Ecto neural progenitor cell (in vitro differentiated cells): ENCODE measurements around the gene MCUB.
"Not testable (repeated sequence)": the region's sequence is repeated elsewhere in the genome, so short reads cannot be mapped to it uniquely, and the experiment has no call there.

Experiments used
- DNase-seq: peaks from one replicate; pipeline ENCODE4 v3.0.0-alpha.2; 2018; ENCODE audit warnings: low spot score

The MCUB gene

DNA sequence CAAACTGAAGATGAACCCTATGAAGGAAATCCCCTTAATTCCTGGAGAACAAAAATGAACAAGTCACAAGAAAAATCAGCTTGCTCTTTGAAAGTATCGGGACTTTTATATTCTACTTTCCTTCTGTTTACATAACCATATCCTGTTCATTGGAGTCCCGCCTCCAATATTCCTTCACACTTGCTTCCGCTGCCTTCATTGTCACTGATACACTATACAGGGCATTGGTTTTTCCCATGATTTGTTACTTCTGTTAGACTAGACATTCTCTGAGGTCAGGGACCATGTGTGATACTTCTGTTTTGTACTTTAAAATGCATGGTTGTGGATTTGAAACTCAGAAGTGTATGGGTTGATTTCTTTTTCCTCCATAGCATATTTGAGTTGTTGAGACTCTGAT is 18.8 kb downstream of the MCUB start:
- DNase-seq: no peak

DNA sequence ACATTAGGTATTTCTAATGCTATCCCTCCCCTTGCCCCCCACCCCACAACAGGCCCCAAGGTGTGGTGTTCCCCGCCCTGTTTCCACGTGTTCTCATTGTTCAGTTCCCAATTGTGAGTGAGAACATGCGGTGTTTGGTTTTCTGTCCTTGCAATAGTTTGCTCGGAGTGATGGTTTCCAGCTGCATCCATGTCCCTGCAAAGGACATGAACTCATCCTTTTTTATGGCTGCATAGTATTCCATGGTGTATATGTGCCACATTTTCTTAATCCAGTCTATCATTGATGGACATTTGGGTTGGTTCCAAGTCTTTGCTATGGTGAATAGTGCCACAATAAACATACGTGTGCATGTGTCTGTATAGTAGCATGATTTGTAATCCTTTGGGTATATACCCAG is 20.0 kb downstream of the MCUB start:
- DNase-seq: not testable (repeated sequence)

DNA sequence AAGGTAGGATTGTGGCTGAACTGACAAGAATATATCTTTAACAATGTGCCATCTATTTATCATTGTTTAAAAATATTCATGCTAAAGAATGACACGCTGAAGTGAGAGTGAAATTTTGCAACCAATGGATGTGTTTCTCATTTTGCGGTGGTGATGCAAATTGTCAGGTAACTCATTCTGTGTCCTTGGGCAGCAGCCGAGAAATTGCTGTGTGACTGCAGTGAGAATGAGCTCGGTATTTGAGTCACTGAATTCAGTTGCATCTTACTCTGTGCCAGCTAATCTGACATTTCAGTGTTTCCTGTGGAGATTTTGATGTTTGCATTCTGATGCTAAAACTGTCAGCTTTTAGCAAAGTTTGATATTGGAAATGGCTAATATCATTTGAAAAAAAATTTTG is 28.1 kb downstream of the MCUB start:
- no peak for DNase-seq

DNA sequence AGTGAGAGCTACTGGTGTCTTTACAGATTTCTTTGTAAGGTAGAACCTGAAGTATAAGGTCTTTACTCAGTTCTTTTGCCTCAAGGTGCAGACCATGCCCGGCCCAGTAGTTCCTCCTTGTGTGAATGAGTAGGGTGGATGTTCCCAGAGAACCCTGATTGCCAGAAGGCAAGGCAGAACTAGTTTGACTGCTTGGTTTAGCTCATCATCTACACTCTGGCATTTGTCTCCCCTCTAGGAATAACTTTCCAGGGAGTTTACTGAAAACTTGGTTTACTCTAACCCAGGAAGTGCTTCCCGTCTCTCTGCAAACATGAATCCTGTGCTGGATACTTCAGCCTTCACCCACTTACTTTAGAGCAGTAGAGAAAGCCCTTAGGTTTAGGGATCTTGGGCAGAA is 29.1 kb downstream of the MCUB start:
- DNase-seq: no peak

DNA sequence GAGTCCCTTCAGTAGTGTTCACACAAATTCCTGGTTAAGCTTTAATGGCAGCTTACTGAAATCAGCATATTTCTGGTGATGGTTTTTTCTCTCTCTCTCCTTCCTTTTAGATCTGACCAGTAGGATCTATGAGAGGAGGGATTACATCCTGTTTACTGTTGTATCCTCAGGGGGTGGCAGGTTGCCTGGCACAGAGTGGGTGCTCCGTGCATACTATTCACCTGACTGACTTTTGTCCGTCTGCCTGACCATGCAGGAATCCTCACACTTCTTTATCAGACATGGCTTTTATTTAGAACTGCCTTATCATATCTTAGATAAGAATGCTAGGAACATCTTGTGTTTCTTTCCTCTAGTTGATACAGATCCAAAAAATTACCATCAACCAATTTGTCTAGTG is 29.6 kb downstream of the MCUB start:
- no peak for DNase-seq

DNA sequence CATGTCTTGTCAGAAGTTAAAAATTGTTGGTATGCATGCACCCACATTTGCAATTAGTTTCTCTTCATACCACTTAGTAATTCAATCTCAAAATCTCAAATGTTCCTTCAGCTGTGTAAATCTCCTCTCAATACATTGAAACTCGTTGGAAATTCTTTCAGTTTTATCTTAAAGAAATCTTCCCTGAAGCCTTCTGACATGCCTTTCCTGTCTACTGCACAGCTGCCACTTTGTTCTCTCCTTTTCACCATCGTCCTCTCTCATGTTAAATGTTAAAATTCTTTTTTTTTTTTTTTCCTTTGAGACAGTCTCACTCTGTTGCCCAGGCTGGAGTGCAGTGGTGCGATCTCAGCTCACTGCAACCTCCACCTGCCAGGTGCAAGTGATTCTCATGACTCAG is 30.9 kb downstream of the MCUB start:
- no peak for DNase-seq

DNA sequence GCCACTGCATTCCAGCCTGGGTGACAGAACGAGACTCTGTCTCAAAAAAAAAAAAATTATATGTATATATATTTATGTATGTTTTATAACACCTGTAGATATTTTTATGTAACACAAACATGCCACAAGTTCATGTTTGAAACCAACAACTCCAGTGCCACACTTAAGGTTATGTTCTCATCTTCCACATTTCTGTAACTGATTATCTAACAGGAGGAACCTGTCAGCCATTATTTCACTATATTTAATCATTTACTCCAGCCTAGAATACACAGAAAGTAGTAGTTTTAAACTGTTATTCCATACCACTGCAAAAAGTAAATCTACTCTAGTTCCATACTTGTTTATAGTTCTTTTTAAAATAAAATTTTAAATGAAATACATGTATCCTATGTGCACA is 32.3 kb downstream of the MCUB start:
- DNase-seq: no peak

DNA sequence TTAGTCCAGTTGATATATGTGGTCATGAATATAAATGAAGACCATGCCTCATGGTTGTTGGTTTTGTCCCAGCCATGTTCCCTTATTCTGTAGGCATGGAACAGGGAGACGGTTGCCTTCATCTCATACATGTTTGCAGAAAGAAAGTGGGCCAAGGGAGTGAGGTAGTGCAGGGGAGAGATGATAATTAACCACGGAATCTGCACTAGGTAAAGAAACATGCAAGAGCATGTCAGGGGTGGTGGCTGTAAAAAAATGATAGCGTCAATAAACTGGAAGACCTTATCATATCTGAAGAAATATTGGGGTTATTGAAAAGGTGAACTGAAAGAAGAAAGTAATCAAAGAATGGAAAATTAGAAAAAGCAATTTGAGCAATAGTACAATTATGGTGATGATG is 35.1 kb downstream of the MCUB start:
- DNase-seq: not testable (repeated sequence)

DNA sequence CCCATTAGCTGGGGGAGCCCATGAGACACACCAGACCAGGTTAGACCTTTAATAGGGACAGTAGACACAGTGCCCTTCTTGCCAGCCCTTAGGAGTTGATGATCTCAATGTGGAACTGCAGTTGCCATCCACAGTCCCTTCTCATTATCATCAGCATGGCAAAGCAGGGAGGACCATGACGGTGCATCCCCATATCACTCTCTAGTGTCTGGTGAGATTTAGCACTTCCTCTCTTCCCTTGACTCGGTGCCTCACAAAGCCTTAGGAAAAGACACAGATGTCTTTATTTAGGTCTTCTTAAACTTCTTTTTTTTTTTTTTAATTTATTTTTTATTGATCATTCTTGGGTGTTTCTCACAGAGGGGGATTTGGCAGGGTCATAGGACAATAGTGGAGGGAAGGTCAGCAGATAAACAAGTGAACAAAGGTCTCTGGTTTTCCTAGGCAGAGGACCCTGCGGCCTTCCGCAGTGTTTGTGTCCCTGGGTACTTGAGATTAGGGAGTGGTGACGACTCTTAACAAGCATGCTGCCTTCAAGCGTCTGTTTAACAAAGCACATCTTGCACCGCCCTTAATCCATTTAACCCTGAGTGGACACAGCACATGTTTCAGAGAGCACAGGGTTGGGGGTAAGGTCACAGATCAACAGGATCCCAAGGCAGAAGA is 36.5 kb downstream of the MCUB start:
- DNase-seq: not testable (repeated sequence)

DNA sequence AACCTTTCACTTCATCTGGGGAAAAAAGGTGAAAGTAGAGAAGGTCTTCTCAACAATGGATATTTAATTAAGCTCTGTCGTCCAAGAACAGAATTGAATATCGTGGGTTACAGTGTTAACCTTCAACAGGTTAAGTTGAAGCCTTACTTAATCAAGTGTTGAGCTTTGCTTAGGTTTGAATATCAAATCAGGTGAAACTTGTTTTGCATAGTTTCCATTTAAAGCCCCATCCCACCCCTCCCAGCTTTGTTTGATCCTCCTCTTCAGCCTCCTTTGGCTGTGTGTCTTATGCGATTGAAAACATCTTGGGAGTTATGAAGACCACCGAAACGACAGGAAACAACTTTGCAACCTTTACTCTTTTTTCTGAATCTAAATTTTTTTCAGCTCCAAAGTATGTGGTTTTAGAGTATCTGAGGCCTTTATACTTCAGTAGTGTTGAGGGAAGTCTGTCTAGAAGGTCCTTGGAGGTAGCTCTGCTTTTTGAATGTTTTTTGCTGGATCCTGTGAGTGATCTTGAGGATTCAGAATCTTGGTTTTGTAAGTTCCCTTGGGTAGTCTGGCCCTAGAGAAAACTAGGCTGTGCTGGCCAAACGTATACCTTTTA is 39.1 kb downstream of the MCUB start:
- DNase-seq: no peak

DNA sequence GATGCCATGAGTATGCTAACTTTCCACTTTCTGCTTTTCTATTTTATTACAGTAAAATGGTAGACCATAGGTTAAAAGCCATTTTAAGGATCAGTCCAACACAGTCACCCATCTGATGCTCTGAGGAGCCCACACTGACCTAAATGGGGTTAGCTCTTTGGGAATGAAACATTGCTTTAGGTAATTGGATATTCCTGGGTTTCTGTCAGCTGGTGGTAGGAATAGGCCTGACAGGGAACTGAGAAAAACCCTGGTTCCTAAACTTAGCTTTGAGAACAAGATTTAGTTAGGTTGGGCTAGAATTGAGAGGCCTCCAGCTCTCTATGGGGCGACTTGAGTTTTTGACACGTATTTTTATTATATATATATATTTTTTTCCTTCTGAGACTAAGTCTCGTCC is 40.4 kb downstream of the MCUB start:
- no peak for DNase-seq

DNA sequence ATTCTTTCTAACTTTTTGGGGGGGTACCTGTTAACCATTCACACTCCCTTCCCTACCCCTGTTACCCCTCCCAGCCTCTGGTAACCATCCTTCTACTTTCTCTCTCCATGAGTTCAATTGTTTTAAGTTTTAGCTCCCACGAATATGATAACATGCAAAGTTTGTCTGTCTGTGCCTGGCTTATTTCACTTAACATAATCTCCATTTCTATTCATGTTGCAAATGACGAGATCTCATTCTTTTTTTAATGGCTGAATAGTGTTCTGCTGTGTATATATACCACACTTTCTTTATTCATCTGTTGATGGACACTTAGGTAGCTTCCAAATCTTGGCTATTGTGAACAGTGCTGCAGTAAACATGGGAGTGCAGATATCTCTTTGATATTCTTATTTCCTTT is 41.3 kb downstream of the MCUB start:
- DNase-seq: no peak

DNA sequence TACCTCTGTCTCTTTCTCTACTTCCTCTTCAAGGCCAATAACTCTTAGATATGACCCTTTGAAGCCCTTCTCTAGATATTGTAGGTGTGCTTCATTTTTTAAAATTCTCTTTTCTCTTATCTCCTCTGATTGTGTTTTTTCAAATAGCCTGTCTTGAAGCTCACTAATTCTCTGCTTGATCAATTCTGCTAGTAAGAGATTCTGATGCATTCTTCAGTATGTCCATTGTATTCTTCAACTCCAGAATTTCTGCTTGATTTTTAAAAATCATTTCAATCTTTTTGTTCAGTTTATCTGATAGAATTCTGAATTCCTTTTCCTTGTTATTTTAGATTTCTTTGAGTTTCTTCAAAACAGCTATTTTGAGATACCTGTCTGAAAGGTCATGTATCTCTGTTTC is 47.9 kb downstream of the MCUB start:
- no peak for DNase-seq

DNA sequence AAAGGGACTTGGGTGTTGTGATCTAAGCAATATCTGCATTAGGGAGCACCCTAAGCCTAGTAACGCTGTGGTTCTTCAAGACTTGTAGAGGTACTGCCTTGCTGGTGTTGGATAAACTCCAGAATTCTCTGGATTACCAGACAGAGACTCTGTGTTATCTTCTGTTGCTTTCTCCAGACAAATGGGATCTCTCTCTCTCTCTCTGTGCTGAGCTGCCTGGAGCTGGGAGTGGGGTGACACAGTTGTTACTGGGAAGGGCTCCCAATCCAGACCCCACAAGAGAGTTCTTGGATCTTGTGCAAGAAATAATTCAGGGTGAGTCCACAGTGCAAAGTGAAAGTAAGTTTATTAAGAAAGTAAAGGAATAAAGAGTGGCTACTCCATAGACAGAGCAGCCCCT is 48.8 kb downstream of the MCUB start:
- no peak for DNase-seq

DNA sequence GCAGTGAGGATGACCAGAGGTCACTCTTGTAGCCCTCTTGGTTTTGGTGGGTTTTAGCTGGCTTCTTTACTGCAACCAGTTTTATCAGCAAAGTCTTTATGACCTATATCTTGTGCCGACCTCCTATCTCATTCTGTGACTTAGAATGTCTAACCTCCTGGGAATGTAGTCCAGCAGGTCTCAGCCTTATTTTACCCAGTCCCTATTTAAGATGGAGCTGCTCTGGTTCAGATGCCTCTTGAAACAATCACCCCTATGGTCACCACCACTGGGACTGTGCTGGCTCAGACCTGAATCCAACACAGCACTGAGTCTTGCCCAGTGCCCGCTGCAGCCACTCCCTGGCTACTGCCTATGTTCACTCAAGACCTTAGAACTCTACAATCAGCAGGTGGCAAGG is 49.4 kb downstream of the MCUB start:
- no peak for DNase-seq

DNA sequence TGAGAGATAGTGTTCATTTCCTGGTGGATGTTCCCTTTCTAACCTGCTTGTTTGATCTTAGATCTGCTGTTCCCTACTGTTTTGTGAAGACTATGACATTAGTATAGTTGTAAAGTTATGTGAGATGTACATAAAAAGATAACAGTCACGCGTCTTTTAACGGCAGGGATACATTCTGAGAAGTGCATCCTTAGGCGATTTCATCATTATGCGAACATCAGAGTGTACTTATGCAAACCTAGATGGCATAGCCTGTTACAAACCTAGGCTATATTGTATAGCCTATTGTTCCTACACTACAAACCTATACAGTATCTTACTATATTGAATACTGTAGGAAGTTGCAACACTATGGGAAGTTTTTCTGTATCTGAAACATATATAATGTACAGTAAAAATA is 50.4 kb downstream of the MCUB start:
- no peak for DNase-seq

DNA sequence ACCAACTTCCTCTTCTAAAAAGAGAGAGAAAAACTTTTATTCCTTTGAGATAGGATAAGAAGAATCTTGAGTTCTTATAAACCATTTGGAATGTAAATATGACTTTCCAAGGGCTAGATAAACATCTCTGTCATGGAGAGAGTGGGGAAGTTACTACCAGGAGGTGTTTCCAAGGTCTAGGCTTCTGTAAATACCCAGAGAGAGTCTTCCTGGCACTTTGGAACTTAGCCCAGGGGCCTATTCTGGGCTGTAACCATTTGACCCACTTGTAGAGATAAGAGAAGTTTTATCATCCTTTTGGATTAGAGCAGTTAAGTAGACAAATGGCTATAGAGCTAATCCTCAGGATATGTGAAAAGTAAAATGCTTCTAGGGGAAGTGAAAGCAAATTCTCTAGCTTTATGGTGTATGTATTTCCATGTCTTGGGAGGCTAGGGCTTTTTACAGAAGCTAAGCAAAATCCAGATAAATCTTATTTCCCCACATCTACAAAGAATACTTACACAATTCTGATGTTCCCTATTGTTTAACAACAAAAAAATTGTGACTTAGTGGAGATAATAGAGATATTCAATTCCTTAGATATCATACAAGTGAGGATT is 51.1 kb downstream of the MCUB start:
- no peak for DNase-seq

DNA sequence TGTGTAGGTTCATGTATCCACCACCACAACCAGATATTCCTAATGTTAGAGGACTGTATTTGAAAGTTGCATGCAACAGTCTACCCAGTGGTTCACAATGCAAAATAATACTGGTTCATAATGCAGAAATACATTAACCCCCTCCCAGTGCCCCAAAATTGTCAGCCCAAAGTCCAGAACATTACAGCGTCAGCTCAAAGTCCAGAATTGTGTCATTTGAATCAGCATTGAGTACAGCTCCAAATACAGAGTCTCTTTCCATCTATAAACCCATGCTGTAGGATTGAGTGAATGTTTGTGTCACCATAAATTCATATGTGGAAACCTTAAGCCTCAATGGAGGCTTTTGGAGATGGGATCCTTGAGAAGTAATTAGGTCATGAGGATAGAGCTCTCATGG is 54.0 kb downstream of the MCUB start:
- DNase-seq: no peak

DNA sequence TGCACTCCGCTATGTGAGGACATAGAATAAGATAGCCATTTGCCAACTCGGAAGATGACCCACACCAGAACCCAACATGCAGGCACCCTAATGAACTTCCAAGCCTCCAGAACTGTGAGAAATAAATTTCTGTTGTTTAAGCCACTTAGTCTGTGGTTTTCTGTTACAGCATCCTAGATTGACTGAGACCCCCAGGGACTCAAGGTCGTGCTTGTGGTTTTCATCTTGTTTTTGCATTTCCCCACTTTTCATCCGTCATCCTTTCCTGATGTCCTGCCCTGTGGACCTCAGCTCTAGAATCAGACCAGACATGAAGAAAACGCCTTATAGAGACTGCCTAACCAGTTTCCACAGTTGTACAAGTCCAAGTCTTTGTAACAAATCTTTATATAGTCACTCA is 54.4 kb downstream of the MCUB start:
- DNase-seq: no peak

DNA sequence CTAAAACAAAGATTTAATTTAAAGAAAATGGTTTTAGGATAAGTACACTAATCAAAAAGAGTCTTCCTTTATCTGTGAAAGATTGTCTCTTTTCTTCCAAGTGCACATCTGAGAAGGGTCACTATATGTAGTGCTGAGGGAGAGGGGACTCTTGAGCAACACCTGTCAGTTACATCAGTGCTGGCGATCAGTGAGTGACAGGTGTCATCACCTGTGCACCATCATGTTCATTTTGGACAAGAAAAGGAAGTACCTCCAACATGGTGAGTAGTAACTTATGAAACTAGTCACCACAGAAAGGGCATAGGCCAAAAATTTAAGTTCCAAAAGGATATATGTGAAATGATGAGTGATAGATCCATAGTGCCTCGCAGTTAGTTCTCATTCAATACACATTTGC is 55.7 kb downstream of the MCUB start:
- DNase-seq: no peak

DNA sequence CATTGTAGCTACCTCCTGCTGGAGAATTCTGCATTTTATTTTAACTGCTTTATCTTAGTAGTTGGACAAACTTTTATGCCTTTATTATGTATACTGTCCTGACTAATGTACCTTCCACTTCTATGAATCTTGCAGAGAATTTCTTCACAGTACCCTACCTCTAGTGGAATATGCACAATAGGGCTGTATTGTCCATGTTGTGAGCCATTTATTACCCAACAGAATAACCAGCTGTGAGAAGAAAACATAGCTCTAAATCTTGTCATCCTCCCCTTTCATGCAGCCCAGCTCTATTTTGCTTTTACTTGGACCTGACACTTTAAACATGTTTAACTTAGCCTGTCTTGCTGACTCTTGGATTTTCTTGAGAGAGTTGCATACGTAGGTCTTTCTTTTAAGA is 56.2 kb downstream of the MCUB start:
- DNase-seq: no peak

DNA sequence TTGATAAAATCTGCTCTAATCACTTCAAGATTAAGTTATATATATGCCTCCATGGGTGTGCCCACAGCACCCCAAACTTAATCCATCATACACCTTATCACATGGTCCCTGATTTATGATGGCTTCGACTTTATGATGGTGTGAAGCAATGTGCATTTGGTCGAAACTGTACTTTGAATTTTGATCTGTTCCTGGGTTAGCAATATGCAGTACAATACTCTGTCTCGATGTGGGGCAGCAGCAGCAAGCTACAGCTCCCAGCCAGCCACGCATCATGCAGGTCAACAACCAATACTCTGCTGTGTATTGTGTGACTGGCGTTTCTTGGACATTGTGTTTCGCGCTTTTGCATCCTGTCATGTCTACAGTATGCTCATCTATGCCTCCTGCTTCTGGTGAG is 62.6 kb downstream of the MCUB start:
- DNase-seq: no peak

DNA sequence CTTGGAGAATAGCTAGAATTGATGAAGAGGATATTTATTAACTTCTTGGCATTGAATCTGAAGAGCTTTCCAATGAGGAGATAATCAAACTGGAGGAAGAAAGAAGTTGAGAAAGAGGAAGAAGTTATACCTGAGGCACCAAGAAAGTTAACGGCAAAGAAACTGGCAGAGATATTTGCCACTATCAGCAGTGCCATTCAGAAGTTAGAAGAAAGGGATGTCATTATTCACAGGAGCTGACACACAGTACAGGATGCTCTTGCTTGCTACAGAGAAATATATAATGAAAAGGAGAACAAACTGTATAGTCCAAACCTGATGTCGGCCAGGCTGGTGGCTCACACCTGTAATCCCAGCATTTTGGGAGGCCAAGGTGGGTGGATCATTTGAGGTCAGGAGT is 64.5 kb downstream of the MCUB start:
- DNase-seq: no peak

DNA sequence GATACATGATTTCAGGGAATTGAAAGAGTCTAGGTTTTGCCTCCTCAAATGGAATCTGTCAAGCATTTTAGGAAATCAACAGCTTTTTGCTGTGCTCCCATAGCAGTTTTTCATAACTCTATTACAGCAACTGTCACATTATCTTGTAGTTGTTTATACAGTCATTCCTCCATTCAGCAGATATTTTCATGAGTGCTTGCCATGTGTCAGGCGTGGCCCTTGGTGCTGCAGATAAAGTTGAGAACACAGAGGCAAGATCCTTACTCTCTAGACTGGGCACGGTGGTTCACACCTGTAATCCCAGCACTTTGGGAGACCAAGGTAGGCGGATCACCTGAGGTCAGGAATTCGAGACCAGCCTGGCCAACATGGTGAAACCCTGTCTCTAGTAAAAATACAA is 67.3 kb downstream of the MCUB start:
- DNase-seq: no peak
